Ectodermal cell (in vitro differentiated cells): ENCODE data around the gene FANCB.

Experiments
- H3K27ac ChIP-seq: 2 replicates; pipeline ENCODE4 v1.7.0; 2013; ENCODE audit warnings: mild to moderate bottlenecking, low read depth, low read length; ENCODE audit not compliant: insufficient read depth, poor library complexity, severe bottlenecking
- H3K27me3 ChIP-seq: 2 replicates; pipeline ENCODE4 v1.7.0; 2013; ENCODE audit warnings: mild to moderate bottlenecking, low read length; ENCODE audit not compliant: insufficient read depth, control insufficient read depth, poor library complexity, severe bottlenecking
- H3K36me3 ChIP-seq: one replicate; pipeline ENCODE4 v1.7.0; 2013; ENCODE audit warnings: low read length; ENCODE audit not compliant: control insufficient read depth, insufficient read depth
- H3K4me1 ChIP-seq: one replicate; pipeline ENCODE4 v1.7.0; 2013; ENCODE audit warnings: low read length; ENCODE audit not compliant: control insufficient read depth, insufficient read depth
- H3K4me3 ChIP-seq: 2 replicates; pipeline ENCODE4 v1.7.0; 2013; ENCODE audit warnings: low read depth, low read length, control low read depth; ENCODE audit not compliant: insufficient read depth
- H3K9me3 ChIP-seq: 2 replicates; pipeline ENCODE4 v1.7.0; 2013; ENCODE audit warnings: mild to moderate bottlenecking, low read length, moderate library complexity; ENCODE audit not compliant: control insufficient read depth
- WGBS, 2 experiments: methylation state at CpG; one replicate each; pipeline ENCODE4 v1.1.7; 2013; ENCODE audit warnings: missing lambda C conversion rate in 2 of 2; 5-methylcytosine and 5-hydroxymethylcytosine counted together

Gene FANCB

DNA sequence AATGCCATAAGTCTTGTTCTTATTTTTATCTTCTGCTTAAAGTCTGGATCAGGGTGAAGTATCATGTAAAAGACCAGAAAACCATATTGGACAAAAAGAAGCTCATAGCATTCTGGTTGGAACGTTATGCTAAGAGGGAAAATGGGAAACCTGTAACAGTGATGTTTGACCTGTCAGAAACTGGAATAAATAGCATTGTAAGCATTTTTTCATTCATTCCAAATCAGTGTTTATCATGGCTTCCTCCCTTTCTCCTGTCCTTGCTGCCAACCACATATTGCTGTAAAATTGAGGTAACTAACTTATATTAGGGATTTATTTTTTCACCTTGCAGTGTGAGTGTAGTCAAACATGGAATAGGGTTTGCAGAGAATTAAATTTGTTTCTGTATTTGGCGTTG, 24.2 kb upstream of the FANCB start:
- H3K27me3 ChIP-seq: no peaks in the 10 kb centered on the region
- H3K4me3 ChIP-seq: no peak overlapping the region
- no peaks in the 10 kb centered on the region for H3K9me3 ChIP-seq
- 89 to 94% methylated on average over 1 to 2 of the region's 2 CpGs for WGBS, 2 experiments
- H3K4me1 ChIP-seq: no peaks in the 10 kb centered on the region
- no peak overlapping the region for H3K27ac ChIP-seq
- H3K36me3 ChIP-seq: no peaks in the 10 kb centered on the region

DNA sequence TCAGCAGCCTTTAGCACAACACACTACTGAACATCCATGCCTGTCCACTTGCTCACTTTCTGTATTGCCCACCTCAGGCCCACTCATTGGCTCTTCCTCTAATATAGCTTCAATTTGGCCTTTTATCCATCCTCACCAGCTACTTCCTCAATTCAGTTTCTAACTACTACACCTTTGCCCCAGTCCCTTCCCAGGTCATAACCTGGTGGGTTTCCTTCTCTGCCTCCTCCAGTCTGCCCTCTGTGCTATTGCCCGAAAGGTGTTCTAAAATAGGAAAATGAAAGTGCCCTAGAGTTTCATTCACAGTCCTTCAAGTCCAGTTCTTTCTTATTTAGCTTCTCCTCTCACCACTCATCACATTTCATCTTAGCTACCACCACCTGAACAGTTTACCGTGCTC, 23.4 kb upstream of the FANCB start:
- H3K36me3 ChIP-seq: no peaks in the 10 kb centered on the region
- H3K27ac ChIP-seq: no peak overlapping the region
- H3K4me1 ChIP-seq: no peaks in the 10 kb centered on the region
- WGBS, 2 experiments: 91 to 100% methylated on average over 2 of the region's 2 CpGs
- H3K27me3 ChIP-seq: no peaks in the 10 kb centered on the region
- no peak overlapping the region for H3K4me3 ChIP-seq
- no peaks in the 10 kb centered on the region for H3K9me3 ChIP-seq

DNA sequence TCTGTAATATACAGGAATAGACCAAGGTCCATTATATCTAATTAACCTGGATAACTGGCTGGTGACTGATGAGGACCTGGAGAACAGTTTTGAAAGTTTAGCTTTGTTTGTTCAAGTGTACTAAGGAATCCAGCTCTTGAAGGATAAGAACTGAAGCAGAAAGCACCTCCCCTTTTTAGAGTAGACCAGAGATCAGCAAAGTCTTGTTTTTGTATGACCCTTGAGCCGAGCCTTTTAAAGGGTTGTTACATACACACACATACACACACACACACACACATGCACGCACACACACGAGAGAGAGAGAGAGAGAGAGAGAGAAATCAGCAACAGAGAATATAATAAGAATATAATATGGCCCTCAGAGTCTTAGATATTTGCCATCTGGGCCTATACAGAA, 13.4 kb upstream of the FANCB start:
- Histone ChIP-seq H3K9me3 (no peaks in the 10 kb centered on the region), H3K4me1 (no peaks in the 10 kb centered on the region), H3K27ac (no peak overlapping the region), H3K36me3 (no peaks in the 10 kb centered on the region), H3K27me3 (no peaks in the 10 kb centered on the region), H3K4me3 (no peak overlapping the region)
- WGBS, 2 experiments: no CpG with 5 or more reads among the region's 3 CpGs

DNA sequence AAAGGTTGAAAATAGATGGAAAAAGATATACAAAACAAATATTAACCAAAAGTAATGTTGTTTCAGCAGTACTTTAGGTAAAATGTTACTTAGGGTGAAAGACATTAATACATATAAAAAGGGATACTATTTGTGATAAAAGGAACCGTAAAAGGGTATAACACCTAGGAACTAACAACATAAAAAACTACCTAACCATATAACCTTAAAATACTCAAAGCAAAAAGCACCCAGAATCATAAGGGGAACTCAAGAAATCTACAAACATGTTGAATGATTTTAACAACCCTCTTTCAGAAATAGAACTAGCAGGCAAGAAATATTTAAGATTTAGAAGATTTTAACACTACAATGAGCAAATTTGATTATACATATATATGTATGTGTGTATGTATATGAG, 11.8 kb upstream of the FANCB start:
- Histone ChIP-seq H3K4me3 (no peak overlapping the region), H3K36me3 (no peaks in the 10 kb centered on the region), H3K9me3 (no peaks in the 10 kb centered on the region), H3K4me1 (no peaks in the 10 kb centered on the region), H3K27ac (no peak overlapping the region), H3K27me3 (no peaks in the 10 kb centered on the region)
- WGBS, 2 experiments: no CpG with 5 or more reads among the region's 1 CpG

DNA sequence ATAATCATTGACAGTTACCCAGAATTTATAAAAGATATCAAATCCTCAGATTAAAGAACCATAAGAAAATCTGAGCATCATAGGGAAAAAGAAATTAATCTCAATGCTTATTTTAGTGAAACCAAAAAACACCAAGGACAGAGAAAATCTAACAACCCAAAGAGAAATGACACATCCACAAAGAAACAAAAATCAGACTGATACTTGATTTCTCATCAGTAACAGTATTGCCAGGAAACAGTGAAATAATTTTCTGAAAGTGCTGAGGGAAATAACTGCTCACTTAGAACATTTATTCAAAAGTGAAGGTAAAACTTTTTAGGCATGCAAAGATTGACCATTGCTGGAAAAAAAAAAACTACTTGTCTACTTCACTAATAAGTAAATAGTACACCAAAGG, 11.0 kb upstream of the FANCB start:
- Histone ChIP-seq H3K36me3 (no peaks in the 10 kb centered on the region), H3K4me1 (no peaks in the 10 kb centered on the region), H3K27ac (no peak overlapping the region), H3K27me3 (no peaks in the 10 kb centered on the region), H3K4me3 (no peak overlapping the region), H3K9me3 (no peaks in the 10 kb centered on the region)

DNA sequence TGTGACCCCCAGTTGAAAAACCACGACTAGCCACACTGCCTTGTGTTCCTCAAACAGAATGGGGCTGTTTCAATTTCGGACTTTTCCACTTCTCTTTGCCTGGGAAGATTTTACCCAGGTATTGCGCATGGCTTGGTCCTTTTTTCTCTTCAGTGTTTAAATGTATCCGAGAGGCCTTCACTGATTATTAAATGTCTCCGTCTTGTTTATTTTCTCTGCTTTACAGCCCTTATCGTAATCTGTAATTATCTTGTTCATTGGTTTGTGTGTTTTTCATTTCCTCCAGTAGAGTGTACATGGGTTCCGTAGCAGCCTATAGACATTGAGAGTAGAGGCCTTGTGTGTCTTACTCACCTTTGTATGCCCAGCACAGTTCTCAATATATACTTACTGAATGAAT, 2.8 kb upstream of the FANCB start:
- Histone ChIP-seq H3K27ac (no peak overlapping the region), H3K9me3 (no peaks in the 10 kb centered on the region), H3K27me3 (no peaks in the 10 kb centered on the region), H3K4me1 (no peaks in the 10 kb centered on the region), H3K4me3 (no peak overlapping the region), H3K36me3 (no peaks in the 10 kb centered on the region)
- WGBS, 2 experiments: 98 to 99% methylated on average over 5 to 6 of the region's 7 CpGs

DNA sequence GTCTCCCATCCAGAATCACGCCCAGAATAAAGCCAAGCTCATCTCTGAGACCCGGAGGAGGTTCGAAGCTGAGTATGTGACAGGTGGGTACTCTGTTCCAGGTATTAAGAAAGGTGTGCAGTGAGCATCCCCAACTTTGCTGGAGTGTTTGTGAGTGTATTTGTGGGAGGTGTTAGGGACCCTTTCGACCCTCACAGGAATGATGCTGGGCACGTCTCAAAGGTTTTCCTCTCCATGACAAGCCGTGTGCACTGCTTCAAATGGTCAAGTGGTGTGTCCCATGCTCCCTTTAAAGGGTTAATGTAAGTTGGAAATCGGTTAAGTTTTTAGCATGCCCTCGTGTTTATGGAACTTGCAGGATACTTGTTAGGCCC, 794 bp upstream of the FANCB start:
- H3K4me3 ChIP-seq: peak overlapping the region; percentile 67
- no peaks in the 10 kb centered on the region for H3K9me3 ChIP-seq
- no peaks in the 10 kb centered on the region for H3K27me3 ChIP-seq
- no peaks in the 10 kb centered on the region for H3K36me3 ChIP-seq
- no peak overlapping the region for H3K27ac ChIP-seq
- no peaks in the 10 kb centered on the region for H3K4me1 ChIP-seq
- 1 to 3% methylated on average over 8 of the region's 8 CpGs for WGBS, 2 experiments

DNA sequence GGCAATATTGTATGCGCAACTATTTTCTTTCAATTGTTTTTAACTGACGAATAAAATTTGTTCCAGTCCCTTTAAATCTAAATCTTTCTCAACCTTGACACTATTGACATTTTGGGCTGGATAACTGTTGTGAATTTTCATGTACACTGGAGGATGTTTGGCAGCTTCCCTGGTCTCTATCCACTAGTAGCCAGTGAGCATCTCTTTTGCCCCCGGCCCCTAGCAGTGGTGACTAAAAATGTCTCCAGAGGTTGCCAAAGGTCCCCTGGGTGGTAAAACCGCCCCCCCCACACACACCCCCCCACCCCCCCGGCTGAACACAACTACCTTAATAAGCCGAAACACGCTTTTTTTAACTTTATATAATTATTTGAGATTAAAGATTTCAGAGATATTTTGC, 514 bp downstream of the FANCB start:
- H3K9me3 ChIP-seq: no peaks in the 10 kb centered on the region
- no peaks in the 10 kb centered on the region for H3K27me3 ChIP-seq
- no peaks in the 10 kb centered on the region for H3K4me1 ChIP-seq
- H3K27ac ChIP-seq: no peak overlapping the region
- no peaks in the 10 kb centered on the region for H3K36me3 ChIP-seq
- peak overlapping the region; percentile 67 for H3K4me3 ChIP-seq
- WGBS, 2 experiments: 0 to 62% methylated on average over 1 to 3 of the region's 7 CpGs

DNA sequence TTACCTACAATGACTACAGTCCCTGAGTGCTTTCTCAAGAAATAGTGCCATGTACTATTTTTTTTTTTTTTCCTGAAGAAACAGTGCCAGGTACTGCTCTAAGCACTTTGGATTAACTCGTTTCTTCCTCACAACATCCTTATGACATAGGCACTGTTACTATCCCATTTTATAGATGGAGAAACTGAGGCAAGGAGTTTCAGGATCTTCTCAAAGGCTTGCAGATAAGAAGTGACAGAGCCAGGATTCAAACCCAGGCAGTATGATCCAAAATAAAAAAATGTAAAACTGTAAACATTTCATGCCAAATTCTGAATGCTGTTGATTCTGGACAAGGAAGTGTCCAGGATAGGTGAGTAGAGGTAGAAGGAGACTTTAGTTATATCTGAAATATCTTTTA, 1.1 kb downstream of the FANCB start:
- H3K27ac ChIP-seq: no peak overlapping the region
- no peaks in the 10 kb centered on the region for H3K36me3 ChIP-seq
- H3K4me3 ChIP-seq: peak overlapping the region; percentile 67
- H3K27me3 ChIP-seq: no peaks in the 10 kb centered on the region
- 100% methylated on average over 1 of the region's 1 CpG; no CpG with 5 or more reads in 1 of the 2 experiments for WGBS, 2 experiments
- no peaks in the 10 kb centered on the region for H3K4me1 ChIP-seq
- no peaks in the 10 kb centered on the region for H3K9me3 ChIP-seq

DNA sequence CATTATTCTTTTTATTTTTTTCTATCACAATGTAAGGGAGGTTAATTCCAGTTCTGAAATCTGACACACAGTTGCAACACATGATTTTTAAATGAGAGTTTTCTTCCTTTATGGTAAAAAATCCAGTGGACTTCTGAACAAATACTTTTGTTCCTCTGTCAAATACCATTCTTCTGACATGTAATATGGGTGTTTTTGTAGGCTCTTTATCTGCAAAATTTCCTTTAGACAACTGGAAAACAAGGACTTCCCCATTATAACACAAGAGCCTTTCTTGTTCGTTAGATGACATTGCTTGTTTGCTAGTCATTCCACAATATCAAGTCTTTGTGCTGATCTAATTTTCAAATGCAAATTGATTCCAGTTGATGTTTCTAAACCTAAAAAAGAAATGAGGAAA, 7.7 kb downstream of the FANCB start:
- no peak overlapping the region for H3K4me3 ChIP-seq
- 100% methylated on average over 1 of the region's 1 CpG for WGBS, 2 experiments
- no peaks in the 10 kb centered on the region for H3K4me1 ChIP-seq
- no peak overlapping the region for H3K27ac ChIP-seq
- no peaks in the 10 kb centered on the region for H3K36me3 ChIP-seq
- no peaks in the 10 kb centered on the region for H3K27me3 ChIP-seq
- no peaks in the 10 kb centered on the region for H3K9me3 ChIP-seq

DNA sequence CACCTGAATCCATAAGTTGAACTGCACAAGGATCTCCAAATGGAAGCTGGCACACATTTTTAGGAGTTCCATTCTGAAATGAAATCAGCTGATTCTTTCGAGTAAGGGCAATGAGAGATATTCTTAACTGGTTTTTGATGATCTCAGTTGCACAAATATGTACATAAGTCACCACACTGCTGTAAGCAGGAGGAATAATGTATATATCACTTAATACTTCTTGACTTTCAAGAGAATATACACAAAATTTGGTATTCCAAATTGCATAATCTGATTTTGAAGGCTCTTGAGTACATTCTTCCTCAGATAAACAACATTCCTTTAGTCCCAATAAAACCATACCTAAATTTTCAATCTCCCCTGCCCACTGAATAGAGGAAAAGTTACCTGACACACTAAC, 8.2 kb downstream of the FANCB start:
- Histone ChIP-seq H3K27me3 (no peaks in the 10 kb centered on the region), H3K27ac (no peak overlapping the region), H3K36me3 (no peaks in the 10 kb centered on the region), H3K9me3 (no peaks in the 10 kb centered on the region), H3K4me3 (no peak overlapping the region), H3K4me1 (no peaks in the 10 kb centered on the region)
- 89% methylated on average over 1 of the region's 1 CpG; no CpG with 5 or more reads in 1 of the 2 experiments for WGBS, 2 experiments
